ENCODE results near the gene AQP1. TPM values are rescaled to one million over a fixed set of nuclear protein-coding genes. Genes with fewer than 3 reads are reported as not detected.

The AQP1 gene
- total and polyA plus RNA-seq, 2 of the 8 experiments (the other 6 are each of a cell fraction or from before 2014, with no cell fraction given): 0.18 to 0.19 TPM

- Histone ChIP-seq H3K27ac (ENCODE audit: low read depth, low read length) (no peak overlapping the region), H3K14ac (ENCODE audit: insufficient read length) (no peak overlapping the region), H3K23ac (ENCODE audit: insufficient read length) (no peak overlapping the region), H4K91ac (replicated peaks; ENCODE audit: insufficient read length, low read length) (no peak overlapping the region), H3K79me1 (ENCODE audit: low read depth, low read length) (no peaks in the 10 kb centered on the region), H2BK120ac (replicated peaks; ENCODE audit: low read depth, low read length) (no peak overlapping the region), H3K36me3 (ENCODE audit: control insufficient read depth in 2 of 4, insufficient read depth in 4 of 4, low read length in 3 of 4) (no peaks in the 10 kb centered on the region), H2BK5ac (ENCODE audit: low read depth, low read length) (no peak overlapping the region), H2AFZ (ENCODE audit: low read length) (no peak overlapping the region), H3K4me2 (ENCODE audit: insufficient read depth in 1 of 2, low read depth in 2 of 2, low read length in 2 of 2) (no peak overlapping the region), H3K4me3 (ENCODE audit: extremely low read depth in 1 of 4, insufficient read depth in 2 of 4, low read depth in 3 of 4, low read length in 4 of 4) (no peak overlapping the region), H3K79me2 (ENCODE audit: control insufficient read depth in 1 of 2, insufficient read depth in 2 of 2, low read length in 2 of 2) (no peaks in the 10 kb centered on the region), H2BK12ac (ENCODE audit: low read depth, low read length) (no peak overlapping the region), H2BK20ac (ENCODE audit: low read length) (no peak overlapping the region), H4K20me1 (replicated peaks in 1 of 2; ENCODE audit: control insufficient read depth in 1 of 2, insufficient read depth in 2 of 2, low read length in 2 of 2) (no peaks in the 10 kb centered on the region), H3K56ac (replicated peaks; ENCODE audit: insufficient read length, low read depth, low read length) (no peak overlapping the region), H3K27me3 (replicated peaks in 1 of 4; ENCODE audit: control insufficient read depth in 3 of 4, extremely low read depth in 1 of 4, insufficient read depth in 3 of 4, low read length in 3 of 4) (no peaks in the 10 kb centered on the region), H3K4ac (replicated peaks; ENCODE audit: insufficient read length, low read depth, low read length) (no peak overlapping the region), H2AK5ac (ENCODE audit: low read depth, low read length) (no peak overlapping the region), H3K23me2 (ENCODE audit: low read depth, low read length) (no peaks in the 10 kb centered on the region), H4K8ac (ENCODE audit: extremely low read depth, insufficient read depth, low read length) (no peak overlapping the region), H2BK15ac (ENCODE audit: low read length) (no peak overlapping the region), H3K4me1 (replicated peaks in 1 of 4; ENCODE audit: control insufficient read depth in 3 of 4, insufficient read depth in 4 of 4, low read length in 3 of 4) (no peaks in the 10 kb centered on the region), H3K18ac (ENCODE audit: extremely low read depth, low read length) (no peak overlapping the region), H4K5ac (ENCODE audit: insufficient read length, low read depth, low read length) (no peak overlapping the region), H3K9me3 (ENCODE audit: insufficient read depth in 2 of 2, low read depth in 1 of 2, low read length in 1 of 2) (no peaks in the 10 kb centered on the region), H3K9ac (replicated peaks in 1 of 4; ENCODE audit: extremely low read depth in 1 of 4, low read depth in 3 of 4, low read length in 3 of 4) (no peak overlapping the region)
- WGBS, 2 experiments (ENCODE audit: extremely low coverage in 1 of 2, insufficient coverage in 1 of 2, insufficient read length in 1 of 2, insufficient replicate concordance in 2 of 2, low coverage in 1 of 2, low lambda C conversion rate in 2 of 2, missing lambda C conversion rate in 1 of 2): 87% methylated on average over 4 of the region's 4 CpGs; no CpG with 5 or more reads in 1 of the 2 experiments
- no peak for DNase-seq (ENCODE audit: low read depth in 1 of 2, low spot score in 2 of 2)
- ChIA-PET POLR2A (ENCODE audit: partially characterized antibody) (no interaction called here), CTCF (ENCODE audit: partially characterized antibody) (interaction anchor here (1.2 to 1.9 kb wide), 4 partner anchors 14 to 66 kb away, joined by 3 to 7 read pairs (median 4); no protein-coding TSS in a partner anchor)
- no peak for TF ChIP-seq BRCA1 (IDR thresholded peaks at IDR 0.05; ENCODE audit: low read depth, low read length)
- no peak for TF ChIP-seq CHD2 (IDR thresholded peaks at IDR 0.05; ENCODE audit: low read length)
- TF ChIP-seq TAF1 (IDR thresholded peaks at IDR 0.05; ENCODE audit: low read depth, low read length): no peak
- no peak for TF ChIP-seq EGR1 (IDR thresholded peaks at IDR 0.05; ENCODE audit: borderline replicate concordance, low read depth, low read length)
- TF ChIP-seq EZH2 (IDR thresholded peaks at IDR 0.05; ENCODE audit: low read depth, low read length, severe bottlenecking): no peak
- TF ChIP-seq MAX (IDR thresholded peaks at IDR 0.05): no peak
- TF ChIP-seq JUN (IDR thresholded peaks at IDR 0.05; ENCODE audit: low read depth, low read length): no peak
- no peak for TF ChIP-seq JUND (IDR thresholded peaks at IDR 0.05; ENCODE audit: low read length)
- no peak for TF ChIP-seq YY1 (IDR thresholded peaks at IDR 0.05; ENCODE audit: low read depth, low read length)
- no peak for TF ChIP-seq CREB1 (IDR thresholded peaks at IDR 0.05)
- no peak for TF ChIP-seq SP2 (IDR thresholded peaks at IDR 0.05; ENCODE audit: low read length)
- no peak for TF ChIP-seq GABPA (IDR thresholded peaks at IDR 0.05; ENCODE audit: borderline replicate concordance, insufficient read depth, low read length)
- FAIRE-seq: no peak
Measured at GRCh38 chr7:30865821-30866220, 45.8 kb upstream of the AQP1 start.
